ENCODE data around the gene DYNC2LI1.

DNA sequence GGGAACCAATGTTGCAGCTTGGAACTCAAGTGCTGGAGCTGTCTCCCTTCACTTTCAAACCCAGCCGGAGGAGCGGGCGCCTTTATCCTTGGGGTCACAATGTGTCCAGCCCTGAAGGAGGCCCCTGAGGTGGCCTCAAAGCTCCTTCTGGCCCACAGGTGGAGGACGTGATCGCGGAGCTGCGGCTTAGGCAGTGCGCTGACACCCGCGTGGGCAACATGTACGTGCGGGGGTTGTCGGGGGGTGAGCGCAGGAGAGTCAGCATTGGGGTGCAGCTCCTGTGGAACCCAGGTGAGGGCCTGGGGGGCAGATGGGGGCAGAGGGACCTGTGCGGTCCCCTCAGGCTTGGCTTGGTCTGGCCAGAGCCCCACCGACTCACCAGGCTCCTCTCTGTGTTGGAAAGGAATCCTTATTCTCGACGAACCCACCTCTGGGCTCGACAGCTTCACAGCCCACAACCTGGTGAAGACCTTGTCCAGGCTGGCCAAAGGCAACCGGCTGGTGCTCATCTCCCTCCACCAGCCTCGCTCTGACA is 78.4 kb downstream of the DYNC2LI1 start:
- TF ChIP-seq CTCF (optimal IDR thresholded peaks at IDR 0.05 in 1 of 3, IDR thresholded peaks at IDR 0.05 in 1 of 3, conservative IDR thresholded peaks at IDR 0.05 in 1 of 3; ENCODE audit: extremely low read depth in 1 of 3, insufficient read depth in 2 of 3, low read length in 3 of 3) = no peak
- TF ChIP-seq EZH2 (IDR thresholded peaks at IDR 0.05; ENCODE audit: low read length) = no peak
